Neural cell (in vitro differentiated cells): Measurements from ENCODE around the gene VSIG4. TPM values are rescaled to one million over a fixed set of nuclear protein-coding genes. Genes with fewer than 3 reads are reported as not detected.

Source experiments
- H2AFZ ChIP-seq: fragments of 200-600, 300-800 bp; sonication (generic), shearing (Covaris generic); 2 replicates; pipeline ENCODE4 v1.6.0; 2014; ENCODE audit warnings: low read depth, mild to moderate bottlenecking, antibody characterized with exemption, low read length, moderate library complexity
- H3F3A ChIP-seq: fragments of 200-600 bp; shearing (Covaris generic); 2 replicates; pipeline ENCODE4 v1.6.1; 2016; ENCODE audit warnings: mild to moderate bottlenecking, moderate library complexity, mixed read lengths, antibody characterized with exemption, low read length; ENCODE audit not compliant: insufficient read depth, poor library complexity, severe bottlenecking
- H3K27ac ChIP-seq: fragments of 200-600, 300-800 bp; sonication (generic), shearing (Covaris generic); 2 replicates; pipeline ENCODE4 v1.5.1; 2014; ENCODE audit warnings: mild to moderate bottlenecking, low read length, moderate library complexity
- H3K27me3 ChIP-seq: fragments of 300-800, 200-600 bp; sonication (generic), shearing (Covaris generic); 2 replicates; pipeline ENCODE4 v1.6.0; 2014; ENCODE audit warnings: mild to moderate bottlenecking, low read depth, low read length, moderate library complexity; ENCODE audit not compliant: insufficient read depth
- H3K36me3 ChIP-seq: fragments of 300-800, 200-600 bp; sonication (generic), shearing (Covaris generic); 2 replicates; pipeline ENCODE4 v1.5.1; 2014; ENCODE audit warnings: mild to moderate bottlenecking, antibody characterized with exemption, low read length, moderate library complexity; ENCODE audit not compliant: insufficient read depth
- H3K4me2 ChIP-seq: fragments of 300-800, 200-600 bp; sonication (generic), shearing (Covaris generic); 2 replicates; pipeline ENCODE4 v1.6.0; 2014; ENCODE audit warnings: mild to moderate bottlenecking, low read length
- H3K4me3 ChIP-seq: fragments of 300-800, 200-600 bp; sonication (generic), shearing (Covaris generic); 2 replicates; pipeline ENCODE4 v1.5.1; 2014; ENCODE audit warnings: mild to moderate bottlenecking, low read length, moderate library complexity
- H3K79me2 ChIP-seq: fragments of 200-600 bp; shearing (Covaris generic); replicated peaks from 2 replicates; pipeline ENCODE4 v1.6.0; 2014; ENCODE audit warnings: mild to moderate bottlenecking, low read length, moderate library complexity; ENCODE audit not compliant: insufficient read depth
- H3K9ac ChIP-seq: fragments of 300-800, 200-600 bp; sonication (generic), shearing (Covaris generic); 2 replicates; pipeline ENCODE4 v1.6.1; 2016; ENCODE audit warnings: mild to moderate bottlenecking, low read length, mixed read lengths
- H3K9me2 ChIP-seq: fragments of 200-600 bp; shearing (Covaris generic); 2 replicates; pipeline ENCODE4 v1.6.1; 2016; ENCODE audit warnings: mild to moderate bottlenecking, low read length, mixed read lengths; ENCODE audit not compliant: insufficient read depth
- H3K9me3 ChIP-seq: fragments of 200-600, 300-800 bp; sonication (generic), shearing (Covaris generic); 2 replicates; pipeline ENCODE4 v1.6.1; 2016; ENCODE audit warnings: mild to moderate bottlenecking, mixed run types, low read length, moderate library complexity, mixed read lengths
- H4K20me1 ChIP-seq: fragments of 200-600 bp; shearing (Covaris generic); 2 replicates; pipeline ENCODE4 v1.6.1; 2016; ENCODE audit warnings: mild to moderate bottlenecking, mixed run types; ENCODE audit not compliant: insufficient read depth
- CTCF ChIP-seq: fragments of 450-650 bp; IDR thresholded peaks from 2 replicates; pipeline ENCODE4 v1.5.1; 2014; ENCODE audit warnings: antibody characterized with exemption, mild to moderate bottlenecking, moderate library complexity; ENCODE audit not compliant: poor library complexity, severe bottlenecking
- EP300 ChIP-seq: fragments of 450-650 bp; conservative IDR thresholded peaks from 2 replicates; pipeline ENCODE4 v1.6.1; 2014; ENCODE audit warnings: antibody characterized with exemption, mild to moderate bottlenecking, moderate library complexity; ENCODE audit not compliant: poor library complexity, severe bottlenecking
- EZH2 ChIP-seq: fragments of 200-600, 300-800 bp; shearing (Covaris generic), sonication (generic); IDR thresholded peaks from 2 replicates; pipeline ENCODE4 v1.6.1; 2014; ENCODE audit warnings: antibody characterized with exemption, low read length, borderline replicate concordance, mild to moderate bottlenecking; ENCODE audit not compliant: insufficient read depth, poor library complexity, severe bottlenecking
- MXI1 ChIP-seq: fragments of 450-650 bp; conservative IDR thresholded peaks from 2 replicates; pipeline ENCODE4 v1.6.1; 2014; ENCODE audit warnings: antibody characterized with exemption, mild to moderate bottlenecking; ENCODE audit not compliant: poor library complexity, severe bottlenecking
- POLR2AphosphoS5 ChIP-seq: IDR thresholded peaks from 2 replicates; pipeline ENCODE4 v1.6.1; 2012
- RAD21 ChIP-seq: fragments of 450-650 bp; conservative IDR thresholded peaks from 2 replicates; pipeline ENCODE4 v1.6.1; 2014; ENCODE audit warnings: antibody characterized with exemption, mild to moderate bottlenecking, moderate library complexity
- REST ChIP-seq: IDR thresholded peaks from 2 replicates; pipeline ENCODE4 v1.6.1; 2012; ENCODE audit warnings: borderline replicate concordance
- SMC3 ChIP-seq: fragments of 450-650 bp; conservative IDR thresholded peaks from 2 replicates; pipeline ENCODE4 v1.6.1; 2014; ENCODE audit warnings: antibody characterized with exemption, mild to moderate bottlenecking, moderate library complexity; ENCODE audit not compliant: poor library complexity
- TAF1 ChIP-seq: IDR thresholded peaks from 2 replicates; pipeline ENCODE4 v1.6.1; 2012; ENCODE audit warnings: low read depth
- polyA plus RNA-seq: library from polyadenylated mRNA; depleted of rRNA; stranded (reverse); fragments of >200 nt; gene quantifications from 2 replicates; pipeline ENCODE4 v1.2.3, GENCODE V29; 2014

VSIG4 gene
- polyA plus RNA-seq, 1 donor from 2014 or later = not detected

DNA sequence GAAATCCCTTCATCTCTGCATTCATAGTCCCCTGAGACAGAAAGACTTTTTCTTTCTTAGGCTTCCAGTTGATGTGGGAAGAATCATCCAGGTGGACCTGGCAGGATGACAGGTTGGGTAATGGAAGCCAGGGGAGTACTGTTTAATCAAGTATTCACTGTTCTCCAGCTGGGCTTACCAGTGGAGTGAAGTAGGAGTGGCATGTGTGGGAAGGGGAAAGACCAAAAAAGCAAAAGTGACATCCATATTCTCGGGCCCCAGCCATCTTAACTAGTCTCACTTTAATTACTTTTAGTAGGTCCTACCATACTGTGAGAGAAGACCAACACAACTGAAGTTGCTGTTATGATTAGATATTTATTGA, 18.5 kb downstream of the VSIG4 start:
- H4K20me1 ChIP-seq = no peaks in the 10 kb centered on the region
- no peaks in the 10 kb centered on the region for H3K9me3 ChIP-seq
- H3K79me2 ChIP-seq = no peaks in the 10 kb centered on the region
- H3K4me2 ChIP-seq = no peak overlapping the region
- H3K9me2 ChIP-seq = no peaks in the 10 kb centered on the region
- no peak overlapping the region for H3K9ac ChIP-seq
- no peak overlapping the region for H2AFZ ChIP-seq
- no peaks in the 10 kb centered on the region for H3K36me3 ChIP-seq
- no peak overlapping the region for H3K27ac ChIP-seq
- H3K27me3 ChIP-seq = no peaks in the 10 kb centered on the region
- no peak for TF ChIP-seq REST
- TF ChIP-seq POLR2AphosphoS5 = no peak
- TF ChIP-seq MXI1 = no peak
- TF ChIP-seq EP300 = no peak
- no peak for TF ChIP-seq TAF1
- no peak for TF ChIP-seq CTCF
- TF ChIP-seq RAD21 = no peak
- no peak for TF ChIP-seq SMC3
- no peak for TF ChIP-seq EZH2
- no peak overlapping the region for H3K4me3 ChIP-seq
- no peaks in the 10 kb centered on the region for H3F3A ChIP-seq

DNA sequence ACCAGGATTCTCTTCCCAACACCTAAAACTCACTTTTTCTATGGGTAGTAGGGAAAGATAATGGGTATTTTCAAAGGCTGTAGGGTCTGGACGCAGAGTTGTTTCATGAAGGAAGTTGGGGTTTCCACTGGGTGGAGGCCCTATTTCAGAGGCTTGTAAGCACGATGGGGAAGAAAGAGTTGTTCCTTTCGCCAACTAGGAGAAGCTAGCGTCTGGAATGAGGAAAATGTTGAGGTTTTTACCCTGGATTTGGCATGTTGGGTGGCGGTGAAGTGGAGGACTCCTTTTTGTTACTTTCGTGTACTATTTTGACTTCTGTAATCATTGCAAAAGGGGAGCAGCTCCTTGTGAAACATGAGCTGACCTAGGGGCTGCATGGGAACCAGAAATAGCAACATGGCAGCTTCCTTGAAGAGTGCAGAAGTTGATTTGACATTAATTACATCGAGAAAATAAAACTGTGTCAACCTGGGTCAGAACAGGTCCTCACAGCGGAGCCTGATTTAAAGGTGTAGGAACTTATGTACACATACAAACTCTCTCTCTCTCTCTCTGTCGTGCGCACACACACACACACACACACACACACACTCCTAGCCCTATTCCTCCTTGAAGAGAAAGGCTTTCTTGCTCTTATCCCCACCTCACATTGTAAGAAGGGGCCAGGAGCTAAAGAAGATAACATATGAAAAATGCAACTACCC, 19.1 kb downstream of the VSIG4 start:
- TF ChIP-seq MXI1 (no peak), POLR2AphosphoS5 (no peak), EP300 (no peak), SMC3 (no peak), CTCF (no peak), TAF1 (no peak), RAD21 (no peak), EZH2 (no peak), REST (no peak)
- no peak overlapping the region for H3K9ac ChIP-seq
- H3K9me3 ChIP-seq = no peaks in the 10 kb centered on the region
- no peaks in the 10 kb centered on the region for H3F3A ChIP-seq
- no peaks in the 10 kb centered on the region for H3K9me2 ChIP-seq
- no peaks in the 10 kb centered on the region for H3K36me3 ChIP-seq
- no peak overlapping the region for H3K4me3 ChIP-seq
- H3K27ac ChIP-seq = no peak overlapping the region
- no peak overlapping the region for H2AFZ ChIP-seq
- H3K79me2 ChIP-seq = no peaks in the 10 kb centered on the region
- H4K20me1 ChIP-seq = no peaks in the 10 kb centered on the region
- H3K4me2 ChIP-seq = no peak overlapping the region
- no peaks in the 10 kb centered on the region for H3K27me3 ChIP-seq
